ENCODE results near the gene OR2L13.

Gene OR2L13

GRCh38 chr1:248114890-248115289 lies 19.9 kb downstream of the OR2L13 start:
- H3K9ac ChIP-seq (ENCODE audit: low read length), result no peak overlapping the region
- no peaks in the 10 kb centered on the region for H3K27me3 ChIP-seq (replicated peaks; ENCODE audit: control insufficient read depth, insufficient read depth, low read length)

GRCh38 chr1:248127653-248128052 lies 32.7 kb downstream of the OR2L13 start:
- peaks cover 3% of the 10 kb centered on the region for H3K9me3 ChIP-seq (ENCODE audit: control insufficient read depth, low read length)
- no peak overlapping the region for H3K4me3 ChIP-seq (ENCODE audit: low read length)
- DNase-seq (ENCODE audit: low read depth), result no peak

More at GRCh38 chr1:248114890-248115289, 19.9 kb downstream of the OR2L13 start:
- no peak for DNase-seq (ENCODE audit: low read depth)
- Histone ChIP-seq H3K36me3 (ENCODE audit: control insufficient read depth, insufficient read depth, low read length, severe bottlenecking) (no peaks in the 10 kb centered on the region), H3K4me1 (ENCODE audit: control insufficient read depth, insufficient read depth, low read length) (no peaks in the 10 kb centered on the region), H3K4me3 (ENCODE audit: low read length) (no peak overlapping the region), H3K9me3 (ENCODE audit: control insufficient read depth, low read length) (peaks cover 21% of the 10 kb centered on the region)

GRCh38 chr1:248136811-248137210 lies 41.8 kb downstream of the OR2L13 start:
- Histone ChIP-seq H3K4me3 (ENCODE audit: low read length) (no peak overlapping the region), H3K9ac (ENCODE audit: low read length) (no peak overlapping the region), H3K4me1 (ENCODE audit: control insufficient read depth, insufficient read depth, low read length) (no peaks in the 10 kb centered on the region), H3K9me3 (ENCODE audit: control insufficient read depth, low read length) (peaks cover 5% of the 10 kb centered on the region), H3K36me3 (ENCODE audit: control insufficient read depth, insufficient read depth, low read length, severe bottlenecking) (no peaks in the 10 kb centered on the region), H3K27me3 (replicated peaks; ENCODE audit: control insufficient read depth, insufficient read depth, low read length) (no peaks in the 10 kb centered on the region)
- DNase-seq (ENCODE audit: low read depth), result no peak

More at GRCh38 chr1:248127653-248128052, 32.7 kb downstream of the OR2L13 start:
- Histone ChIP-seq H3K9ac (ENCODE audit: low read length) (no peak overlapping the region), H3K36me3 (ENCODE audit: control insufficient read depth, insufficient read depth, low read length, severe bottlenecking) (no peaks in the 10 kb centered on the region), H3K4me1 (ENCODE audit: control insufficient read depth, insufficient read depth, low read length) (no peaks in the 10 kb centered on the region), H3K27me3 (replicated peaks; ENCODE audit: control insufficient read depth, insufficient read depth, low read length) (no peaks in the 10 kb centered on the region)

- no peak overlapping the region for H3K4me3 ChIP-seq (ENCODE audit: low read length)
- no peaks in the 10 kb centered on the region for H3K36me3 ChIP-seq (ENCODE audit: control insufficient read depth, insufficient read depth, low read length, severe bottlenecking)
- no peaks in the 10 kb centered on the region for H3K4me1 ChIP-seq (ENCODE audit: control insufficient read depth, insufficient read depth, low read length)
- no peak overlapping the region for H3K9ac ChIP-seq (ENCODE audit: low read length)
- H3K27me3 ChIP-seq (replicated peaks; ENCODE audit: control insufficient read depth, insufficient read depth, low read length), result no peaks in the 10 kb centered on the region
- DNase-seq (ENCODE audit: low read depth), result no peak
- H3K9me3 ChIP-seq (ENCODE audit: control insufficient read depth, low read length), result peaks cover 3% of the 10 kb centered on the region
Measured at GRCh38 chr1:248140846-248141245, 45.9 kb downstream of the OR2L13 start.

- H3K9me3 ChIP-seq (ENCODE audit: control insufficient read depth, low read length), result peaks cover 11% of the 10 kb centered on the region
- H3K4me3 ChIP-seq (ENCODE audit: low read length), result no peak overlapping the region
- H3K36me3 ChIP-seq (ENCODE audit: control insufficient read depth, insufficient read depth, low read length, severe bottlenecking), result no peaks in the 10 kb centered on the region
- H3K9ac ChIP-seq (ENCODE audit: low read length), result no peak overlapping the region
- no peaks in the 10 kb centered on the region for H3K27me3 ChIP-seq (replicated peaks; ENCODE audit: control insufficient read depth, insufficient read depth, low read length)
- DNase-seq (ENCODE audit: low read depth), result no peak
- no peaks in the 10 kb centered on the region for H3K4me1 ChIP-seq (ENCODE audit: control insufficient read depth, insufficient read depth, low read length)
Measured at GRCh38 chr1:248143311-248143710, 48.3 kb downstream of the OR2L13 start.

GRCh38 chr1:248144513-248145198 lies 49.7 kb downstream of the OR2L13 start, which contains the start of gene OR2M5:
TSS of gene OR2M5 (plus strand) at chr1:248145148. CDS start at chr1:248145148, 0 bp downstream.
- DNase-seq (ENCODE audit: low read depth), result no peak
- Histone ChIP-seq H3K4me3 (ENCODE audit: low read length) (no peak within 1 kb of the TSS), H3K9me3 (ENCODE audit: control insufficient read depth, low read length) (peaks cover 11% of the 10 kb centered on the region), H3K4me1 (ENCODE audit: control insufficient read depth, insufficient read depth, low read length) (no peaks in the 10 kb centered on the region), H3K9ac (ENCODE audit: low read length) (no peak within 1 kb of the TSS), H3K27me3 (replicated peaks; ENCODE audit: control insufficient read depth, insufficient read depth, low read length) (no peaks in the 10 kb centered on the region), H3K36me3 (ENCODE audit: control insufficient read depth, insufficient read depth, low read length, severe bottlenecking) (no peaks in the 10 kb centered on the region)
